Measurements from ENCODE around the gene ATR. TPM values are rescaled to one million over a fixed set of nuclear protein-coding genes. Genes with fewer than 3 reads are reported as not detected.

The ATR gene
- total RNA-seq, 1 experiment from 2014 or later, result 15.8 TPM

GRCh38 chr3:142447301-142447851 is 131.2 kb downstream of the ATR start:
- H3K27me3 Mint-ChIP-seq (ENCODE audit: low read depth), result no peaks in the 10 kb centered on the region

More at GRCh38 chr3:142447301-142447851, 131.2 kb downstream of the ATR start:
- H3K18ac ChIP-seq (ENCODE audit: insufficient read length, low read depth, low read length), result peak overlapping the region; percentile 88
- peak overlapping the region; percentile 33 for H2AFZ ChIP-seq (ENCODE audit: low read length)
- H3K4me1 Mint-ChIP-seq, result peaks cover 20 to 26% of the 10 kb centered on the region in 2 experiments
- peak overlapping the region; percentile 48 for H2BK5ac ChIP-seq (ENCODE audit: insufficient read length, low read length)
- WGBS (ENCODE audit: extremely low coverage, insufficient read length, low lambda C conversion rate), result no CpG with 5 or more reads among the region's 35 CpGs
- no peak overlapping the region for H2BK12ac ChIP-seq (ENCODE audit: insufficient read length, low read depth, low read length)
- H3K4me2 ChIP-seq (ENCODE audit: insufficient read depth, insufficient read length, low read length), result peak overlapping the region; percentile 81
- peaks cover 5% of the 10 kb centered on the region; the same call in 1 of the 2 replicates for H3K79me2 ChIP-seq (ENCODE audit: insufficient read depth, low read length)
- DNase-seq, result no peak
- peak overlapping the region; percentile 89 for H2BK120ac ChIP-seq (ENCODE audit: low read depth, low read length, poor library complexity, severe bottlenecking)
- peaks cover 4 to 10% (median 9%) of the 10 kb centered on the region in 3 experiments; a peak in 6 of 7 replicates for H3K36me3 Mint-ChIP-seq (ENCODE audit: insufficient read depth in 1 of 3, low read depth in 3 of 3)
- H4K91ac ChIP-seq (ENCODE audit: insufficient read length, low read depth, low read length), result no peak overlapping the region
- H3K9me3 Mint-ChIP-seq, result peaks cover 0 to 3% of the 10 kb centered on the region in 2 experiments; a peak in 2 of 5 replicates
- peak overlapping the region; percentile 99 for H3K4me3 Mint-ChIP-seq
- H3K23me2 ChIP-seq (ENCODE audit: insufficient read length, low read depth, low read length, poor library complexity, severe bottlenecking), result peaks cover 3% of the 10 kb centered on the region
- H3K23ac ChIP-seq (ENCODE audit: insufficient read length, low read depth, low read length), result no peak overlapping the region
- no peaks in the 10 kb centered on the region for H3K9me3 ChIP-seq (ENCODE audit: control insufficient read depth, low read depth, low read length)
- H3K27ac ChIP-seq (ENCODE audit: insufficient read length, low read depth, low read length), result peak overlapping the region; percentile 66
- H3K27ac Mint-ChIP-seq, result peak overlapping the region; percentile 98 to 100 (median 99)
- H3K9ac ChIP-seq (ENCODE audit: extremely low read depth, insufficient read length, low read length), result peak overlapping the region; percentile 96
- H3K4me1 ChIP-seq (ENCODE audit: insufficient read depth, low read length), result no peaks in the 10 kb centered on the region
- no peak for TF ChIP-seq CTCF (conservative IDR thresholded peaks at IDR 0.05)
- H2BK15ac ChIP-seq (ENCODE audit: low read depth, low read length), result 0 out of 2 replicates have a peak overlapping the region, but pooled peaks have one; percentile 17
- no peak overlapping the region for H3T11ph ChIP-seq (ENCODE audit: low read length)
- peak overlapping the region; percentile 74 for H4K8ac ChIP-seq (replicated peaks; ENCODE audit: insufficient read length, low read depth, low read length)
- no peak overlapping the region for H2BK20ac ChIP-seq (ENCODE audit: low read depth, low read length, poor library complexity, severe bottlenecking)
- H3K56ac ChIP-seq (ENCODE audit: insufficient read length, low read depth, low read length), result peak overlapping the region; percentile 19
- H2AK5ac ChIP-seq (ENCODE audit: insufficient read length, low read length), result no peak overlapping the region
- no peaks in the 10 kb centered on the region for H3K27me3 ChIP-seq (ENCODE audit: insufficient read depth, low read length)
- no peak overlapping the region for H4K5ac ChIP-seq (ENCODE audit: insufficient read length, low read depth, low read length)
- H3K4ac ChIP-seq (ENCODE audit: low read depth, low read length), result no peak overlapping the region
- no peaks in the 10 kb centered on the region for H4K20me1 ChIP-seq (ENCODE audit: control insufficient read depth, insufficient read depth, insufficient read length)
- H3K14ac ChIP-seq (ENCODE audit: insufficient read depth, low read length), result peak overlapping the region; percentile 84
- peaks cover 2% of the 10 kb centered on the region for H3K79me1 ChIP-seq (ENCODE audit: insufficient read depth, low read depth, low read length, poor library complexity, severe bottlenecking)

All from H9 (cell line).